Muscle layer of duodenum (tissue), 2 donors: ENCODE measurements around the gene KCTD16.

ENCODE experiments used
- H3K27ac ChIP-seq: one replicate; pipeline ENCODE4 v1.7.0; 2013; ENCODE audit warnings: mild to moderate bottlenecking, low read length
- H3K27me3 ChIP-seq: one replicate; pipeline ENCODE4 v1.7.0; 2013; ENCODE audit warnings: low read depth, mild to moderate bottlenecking, control low read depth, low read length
- H3K36me3 ChIP-seq, 2 donors: one replicate each; pipeline ENCODE4 v1.7.0; 2013; ENCODE audit warnings: low read length in 2 of 2, control low read depth in 1 of 2, mild to moderate bottlenecking in 1 of 2; ENCODE audit not compliant: insufficient read depth in 2 of 2, control insufficient read depth in 1 of 2
- H3K4me1 ChIP-seq, 2 donors: one replicate each; pipeline ENCODE4 v1.7.0; 2013; ENCODE audit warnings: low read length in 2 of 2, mild to moderate bottlenecking in 2 of 2, control low read depth in 1 of 2, moderate library complexity in 1 of 2; ENCODE audit not compliant: insufficient read depth in 2 of 2, control insufficient read depth in 1 of 2
- H3K4me3 ChIP-seq, 2 donors: one replicate each; pipeline ENCODE4 v1.7.0; 2013; ENCODE audit warnings: low read length in 2 of 2, low read depth in 1 of 2, mild to moderate bottlenecking in 1 of 2
- H3K9me3 ChIP-seq, 2 donors: one replicate each; pipeline ENCODE4 v1.7.0; 2013; ENCODE audit warnings: low read length in 2 of 2, control low read depth in 1 of 2, mild to moderate bottlenecking in 1 of 2; ENCODE audit not compliant: control insufficient read depth in 1 of 2
- donor health status: healthy.

Gene KCTD16

DNA sequence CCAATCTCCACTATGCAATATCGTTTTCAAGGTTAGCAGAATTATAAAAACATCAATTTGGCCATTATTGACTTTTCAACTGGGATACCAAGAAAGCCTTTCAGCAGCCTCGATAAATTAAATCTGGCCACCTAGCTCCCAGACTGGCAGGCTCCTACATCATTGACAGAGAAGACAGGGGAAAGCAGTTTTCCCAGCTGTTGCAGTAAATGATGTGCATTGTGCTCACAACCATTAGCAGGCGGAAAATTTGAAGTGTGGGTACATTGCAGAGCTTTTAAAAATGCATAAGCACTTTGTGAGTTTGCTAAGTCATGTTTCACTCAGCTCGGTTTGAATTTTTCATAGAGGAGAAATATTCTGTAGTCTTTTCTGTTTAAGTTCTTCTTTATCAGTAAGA lies 297.9 kb downstream of the KCTD16 start:
- no peak overlapping the region for H3K27ac ChIP-seq
- no peaks in the 10 kb centered on the region for H3K36me3 ChIP-seq
- no peaks in the 10 kb centered on the region for H3K9me3 ChIP-seq
- no peaks in the 10 kb centered on the region for H3K4me1 ChIP-seq
- no peaks in the 10 kb centered on the region for H3K27me3 ChIP-seq
- no peak overlapping the region for H3K4me3 ChIP-seq

GRCh38 chr5:144469106-144469505 lies 298.4 kb downstream of the KCTD16 start:
- Histone ChIP-seq H3K27ac (no peak overlapping the region), H3K27me3 (no peaks in the 10 kb centered on the region), H3K9me3 (no peaks in the 10 kb centered on the region), H3K36me3 (no peaks in the 10 kb centered on the region), H3K4me3 (no peak overlapping the region), H3K4me1 (no peaks in the 10 kb centered on the region)

DNA sequence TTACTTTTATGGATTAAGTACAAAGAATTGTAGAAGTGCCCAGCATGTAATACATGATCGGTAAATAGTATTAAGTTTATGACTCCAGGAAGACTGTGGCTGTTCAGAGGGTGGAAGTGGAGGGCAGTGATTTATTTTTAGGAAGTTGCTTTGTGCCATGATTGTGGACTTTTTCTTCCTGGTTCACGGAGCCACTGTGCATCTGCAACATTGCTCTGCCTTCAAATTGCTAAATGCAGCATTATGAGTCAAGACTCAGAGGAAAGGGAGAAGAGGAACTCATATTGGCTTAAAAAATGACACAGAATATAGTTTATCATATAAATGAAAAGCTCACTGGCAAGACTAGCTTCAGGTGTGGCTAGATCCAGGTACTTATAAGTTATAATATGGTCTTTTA lies 301.5 kb downstream of the KCTD16 start:
- H3K4me1 ChIP-seq, result no peaks in the 10 kb centered on the region
- no peaks in the 10 kb centered on the region for H3K9me3 ChIP-seq
- H3K27ac ChIP-seq, result no peak overlapping the region
- no peaks in the 10 kb centered on the region for H3K27me3 ChIP-seq
- H3K4me3 ChIP-seq, result no peak overlapping the region
- no peaks in the 10 kb centered on the region for H3K36me3 ChIP-seq

DNA sequence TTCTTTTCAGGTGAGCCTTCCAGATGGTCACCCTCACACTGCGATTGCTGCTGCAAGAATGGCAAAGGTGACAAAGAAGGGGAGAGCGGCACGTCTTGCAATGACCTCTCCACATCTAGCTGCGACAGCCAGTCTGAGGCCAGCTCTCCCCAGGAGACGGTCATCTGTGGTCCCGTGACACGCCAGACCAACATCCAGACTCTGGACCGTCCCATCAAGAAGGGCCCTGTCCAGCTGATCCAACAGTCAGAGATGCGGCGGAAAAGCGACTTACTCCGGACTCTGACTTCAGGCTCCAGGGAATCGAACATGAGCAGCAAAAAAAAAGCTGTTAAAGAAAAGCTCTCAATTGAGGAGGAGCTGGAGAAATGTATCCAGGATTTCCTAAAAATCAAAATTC lies 303.0 kb downstream of the KCTD16 start:
- Histone ChIP-seq H3K27ac (no peak overlapping the region), H3K27me3 (no peaks in the 10 kb centered on the region), H3K4me1 (no peaks in the 10 kb centered on the region), H3K4me3 (no peak overlapping the region), H3K9me3 (no peaks in the 10 kb centered on the region), H3K36me3 (no peaks in the 10 kb centered on the region)

DNA sequence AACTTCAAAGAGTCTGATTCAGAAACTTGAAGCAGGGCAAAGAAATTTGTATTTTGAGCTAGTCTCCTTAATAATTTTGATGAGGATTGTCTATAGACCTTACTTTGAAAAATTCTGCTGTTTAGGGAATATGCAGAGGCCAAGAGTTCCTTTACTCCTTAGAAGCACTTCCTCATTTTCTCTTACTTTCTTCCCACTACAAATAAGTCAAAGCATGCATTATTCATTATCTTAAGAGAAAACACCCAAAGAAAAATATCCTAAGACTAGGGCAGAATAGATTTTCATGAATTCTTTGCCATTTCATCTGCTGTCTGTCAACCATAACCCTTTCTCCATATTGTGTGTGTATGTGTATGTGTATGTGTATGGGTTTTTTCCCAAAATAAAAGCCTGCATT lies 307.9 kb downstream of the KCTD16 start:
- Histone ChIP-seq H3K4me3 (no peak overlapping the region), H3K36me3 (no peaks in the 10 kb centered on the region), H3K27me3 (no peaks in the 10 kb centered on the region), H3K4me1 (no peaks in the 10 kb centered on the region), H3K27ac (no peak overlapping the region), H3K9me3 (no peaks in the 10 kb centered on the region)

DNA sequence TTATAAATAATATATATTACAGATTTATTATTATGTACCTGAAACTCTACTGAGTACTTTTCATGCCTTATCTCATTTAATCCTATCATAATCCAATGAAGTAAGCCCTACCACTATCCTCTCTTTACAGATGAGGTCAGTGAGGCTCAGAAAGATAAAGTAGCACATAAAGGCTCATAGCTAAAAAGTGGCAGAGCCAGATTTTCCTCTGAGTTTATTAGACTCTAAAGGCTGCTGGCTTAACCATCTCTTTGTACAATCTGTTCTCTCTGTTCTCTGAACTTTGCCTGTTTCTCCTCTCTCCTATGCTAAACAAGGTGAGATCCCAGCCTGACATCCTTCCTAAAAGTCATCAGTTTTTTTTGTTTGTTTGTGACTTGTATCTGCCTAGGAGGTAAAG lies 311.2 kb downstream of the KCTD16 start:
- Histone ChIP-seq H3K4me3 (no peak overlapping the region), H3K27ac (no peak overlapping the region), H3K27me3 (no peaks in the 10 kb centered on the region), H3K9me3 (no peaks in the 10 kb centered on the region), H3K4me1 (no peaks in the 10 kb centered on the region), H3K36me3 (no peaks in the 10 kb centered on the region)

- H3K4me3 ChIP-seq, result no peak overlapping the region
- H3K9me3 ChIP-seq, result no peaks in the 10 kb centered on the region
- no peaks in the 10 kb centered on the region for H3K27me3 ChIP-seq
- H3K27ac ChIP-seq, result no peak overlapping the region
- no peaks in the 10 kb centered on the region for H3K36me3 ChIP-seq
- no peaks in the 10 kb centered on the region for H3K4me1 ChIP-seq
Observed at GRCh38 chr5:144484124-144484897, 313.6 kb downstream of the KCTD16 start.

DNA sequence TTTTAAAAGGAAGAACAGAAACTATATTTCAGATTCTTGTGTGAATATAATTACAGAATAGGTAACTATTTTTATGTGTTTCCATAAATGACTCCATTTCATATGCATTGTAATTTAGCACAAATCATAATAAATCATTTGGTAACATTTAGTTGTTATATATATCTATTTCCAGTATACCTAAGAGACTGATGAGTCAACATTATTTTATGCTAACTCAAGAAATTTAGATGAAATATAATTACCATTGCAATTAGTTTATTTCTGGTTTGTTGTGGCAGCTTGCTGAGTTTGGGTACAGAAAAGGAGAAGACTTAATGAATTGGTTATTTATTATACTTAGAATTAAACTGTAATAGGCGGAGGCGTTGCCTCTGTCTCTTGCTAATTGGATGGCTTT lies 314.9 kb downstream of the KCTD16 start:
- no peak overlapping the region for H3K27ac ChIP-seq
- peaks cover 0 to 6% of the 10 kb centered on the region in 2 donors for H3K9me3 ChIP-seq
- no peaks in the 10 kb centered on the region for H3K27me3 ChIP-seq
- no peaks in the 10 kb centered on the region for H3K4me1 ChIP-seq
- H3K36me3 ChIP-seq, result no peaks in the 10 kb centered on the region
- no peak overlapping the region for H3K4me3 ChIP-seq

- H3K4me1 ChIP-seq, result no peaks in the 10 kb centered on the region
- peaks cover 0 to 6% of the 10 kb centered on the region in 2 donors for H3K9me3 ChIP-seq
Observed at GRCh38 chr5:144487207-144487606, 316.5 kb downstream of the KCTD16 start.

DNA sequence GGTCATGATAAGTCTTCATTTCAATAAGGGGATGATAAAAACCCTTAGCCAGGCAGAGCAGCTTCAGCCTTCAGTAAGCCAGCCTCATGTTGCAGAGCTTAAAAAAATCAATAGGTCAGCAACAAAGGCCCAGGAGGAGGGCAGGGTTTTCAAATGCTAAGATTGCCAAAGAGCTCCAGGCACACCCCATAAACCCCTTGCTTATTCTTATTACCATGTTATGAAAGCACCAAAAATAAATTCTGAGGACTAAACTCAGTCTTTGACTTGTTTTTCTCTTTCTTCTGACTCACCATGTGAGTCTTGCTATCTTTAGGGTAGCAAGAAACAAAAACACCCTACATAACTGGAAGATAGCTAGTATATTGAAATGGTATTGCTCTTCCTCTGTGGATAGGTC lies 317.1 kb downstream of the KCTD16 start:
- Histone ChIP-seq H3K27me3 (no peaks in the 10 kb centered on the region), H3K27ac (no peak overlapping the region), H3K4me1 (no peaks in the 10 kb centered on the region), H3K9me3 (peaks cover 0 to 6% of the 10 kb centered on the region in 2 donors), H3K36me3 (no peaks in the 10 kb centered on the region), H3K4me3 (no peak overlapping the region)

More at GRCh38 chr5:144487207-144487606, 316.5 kb downstream of the KCTD16 start:
- no peak overlapping the region for H3K4me3 ChIP-seq
- no peaks in the 10 kb centered on the region for H3K36me3 ChIP-seq
- no peaks in the 10 kb centered on the region for H3K27me3 ChIP-seq
- no peak overlapping the region for H3K27ac ChIP-seq

- H3K36me3 ChIP-seq, result no peaks in the 10 kb centered on the region
- no peak overlapping the region for H3K27ac ChIP-seq
- peaks cover 0 to 3% of the 10 kb centered on the region in 2 donors for H3K9me3 ChIP-seq
- H3K27me3 ChIP-seq, result no peaks in the 10 kb centered on the region
- no peak overlapping the region for H3K4me3 ChIP-seq
- H3K4me1 ChIP-seq, result no peaks in the 10 kb centered on the region
Observed at GRCh38 chr5:144503123-144503522, 332.4 kb downstream of the KCTD16 start.
